HepG2 (cell line): Measurements from ENCODE around the gene ARFGAP3. TPM values are rescaled to one million over a fixed set of nuclear protein-coding genes. Genes with fewer than 3 reads are reported as not detected.

ENCODE experiments used
- AKAP8 ChIP-seq: sonication (generic); formaldehyde crosslinking; IDR thresholded peaks from 2 replicates; pipeline ENCODE4 v1.5.1; 2020; ENCODE audit warnings: mild to moderate bottlenecking, missing genetic modification reagents
- ARNT ChIP-seq: fragments of 450-650 bp; IDR thresholded peaks from 2 replicates; pipeline ENCODE4 v1.6.1; 2017
- ATF5 ChIP-seq: sonication (generic); formaldehyde crosslinking; IDR thresholded peaks from 2 replicates; pipeline ENCODE4 v1.4.0; 2020; ENCODE audit warnings: mild to moderate bottlenecking, low read depth, missing genetic modification reagents
- FOXO1 ChIP-seq: sonication (generic); formaldehyde crosslinking; IDR thresholded peaks from 2 replicates; pipeline ENCODE4 v1.4.0; 2020; ENCODE audit warnings: missing genetic modification reagents
- HNRNPK ChIP-seq: fragments of 200-400 bp; formaldehyde crosslinking; IDR thresholded peaks from 2 replicates; pipeline ENCODE4 v1.6.1; 2018; ENCODE audit warnings: low read length, low read depth, moderate library complexity, mild to moderate bottlenecking; ENCODE audit not compliant: poor library complexity, severe bottlenecking
- HOXD1 ChIP-seq: sonication (generic); formaldehyde crosslinking; IDR thresholded peaks from 2 replicates; pipeline ENCODE4 v1.5.0; 2020; ENCODE audit warnings: missing genetic modification reagents
- JARID2 ChIP-seq: sonication (generic); formaldehyde crosslinking; IDR thresholded peaks from 2 replicates; pipeline ENCODE4 v1.8.1; 2023; ENCODE audit warnings: missing genetic modification reagents, inconsistent platforms; ENCODE audit not compliant: insufficient replicate concordance
- KMT2A ChIP-seq: sonication (generic); formaldehyde crosslinking; IDR thresholded peaks from 2 replicates; pipeline ENCODE4 v1.4.0; 2020; ENCODE audit warnings: missing genetic modification reagents
- MAFF ChIP-seq: IDR thresholded peaks from 2 replicates; pipeline ENCODE4 v1.6.1; 2011; ENCODE audit warnings: low read depth, low read length, improper control_type of control experiment
- MIXL1 ChIP-seq: IDR thresholded peaks from 2 replicates; pipeline ENCODE4 v1.6.1; 2016
- MXI1 ChIP-seq: IDR thresholded peaks from 3 replicates; pipeline ENCODE4 v1.6.1; 2012; ENCODE audit warnings: low read depth, low read length, inconsistent platforms, borderline replicate concordance
- NBN ChIP-seq: fragments of 450-650 bp; conservative IDR thresholded peaks from 2 replicates; pipeline ENCODE4 v1.6.1; 2017
- PPARG ChIP-seq: conservative IDR thresholded peaks from 2 replicates; pipeline ENCODE4 v1.6.1; 2016; ENCODE audit warnings: missing biosample characterization, missing genetic modification reagents
- RAD21 ChIP-seq: fragments of 450-650 bp; formaldehyde crosslinking; IDR thresholded peaks from 2 replicates; pipeline ENCODE4 v1.5.0; 2020; ENCODE audit warnings: mild to moderate bottlenecking
- SRSF9 ChIP-seq: fragments of 200-400 bp; formaldehyde crosslinking; IDR thresholded peaks from 2 replicates; pipeline ENCODE4 v1.6.1; 2018; ENCODE audit warnings: borderline replicate concordance, mild to moderate bottlenecking, low read depth, low read length; ENCODE audit not compliant: insufficient read depth, poor library complexity, severe bottlenecking
- TEAD2 ChIP-seq: sonication (generic); formaldehyde crosslinking; IDR thresholded peaks from 2 replicates; pipeline ENCODE4 v1.9.0; 2021; ENCODE audit warnings: missing genetic modification reagents
- ZNF557 ChIP-seq: sonication (generic); formaldehyde crosslinking; IDR thresholded peaks from 2 replicates; pipeline ENCODE4 v1.4.0; 2020; ENCODE audit warnings: missing genetic modification reagents
- ZNF563 ChIP-seq: sonication (generic); formaldehyde crosslinking; IDR thresholded peaks from 2 replicates; pipeline ENCODE4 v1.8.0; 2022; ENCODE audit warnings: mild to moderate bottlenecking, moderate library complexity, missing genetic modification reagents
- ZNF609 ChIP-seq: sonication (generic); formaldehyde crosslinking; IDR thresholded peaks from 2 replicates; pipeline ENCODE4 v1.4.0; 2020; ENCODE audit warnings: mild to moderate bottlenecking, missing genetic modification reagents, borderline replicate concordance
- ZNF639 ChIP-seq: conservative IDR thresholded peaks from 2 replicates; pipeline ENCODE4 v1.6.1; 2018; ENCODE audit warnings: missing genetic modification reagents
- ZNF709 ChIP-seq: sonication (generic); formaldehyde crosslinking; IDR thresholded peaks from 2 replicates; pipeline ENCODE4 v1.5.0; 2020; ENCODE audit warnings: mild to moderate bottlenecking, missing genetic modification reagents
- ZNF724P ChIP-seq: sonication (generic); formaldehyde crosslinking; IDR thresholded peaks from 2 replicates; pipeline ENCODE4 v1.8.0; 2022; ENCODE audit warnings: missing genetic modification reagents, borderline replicate concordance
- polyA plus RNA-seq, 8 experiments: library from polyadenylated mRNA; depleted of rRNA in 3 of 8; stranded (reverse) in 7 of 8; unstranded in 1 of 8; fragments of >200 nt; fragmentation: Illumina TruSeq in 4 of 8; extraction: Trizol in 4 of 8; gene quantifications; 2 replicates each; pipeline versions ENCODE4 v1.2.1 to v1.2.3, GENCODE V29; 2011 to 2016; ENCODE audit warnings: low read depth in 4 of 8, missing spikeins in 1 of 8, mixed read lengths in 1 of 8; ENCODE audit not compliant: insufficient read depth in 1 of 8
- total RNA-seq, 5 experiments: library from RNA; depleted of rRNA; stranded (reverse); fragments of >200 nt; fragmentation: Illumina TruSeq; extraction: Trizol; gene quantifications; 2 replicates each; pipeline ENCODE4 v1.2.3, GENCODE V29; 2016; ENCODE audit warnings: low read depth in 1 of 5

Gene ARFGAP3
- total and polyA plus RNA-seq, 2 of the 13 experiments (the other 11 are each of a cell fraction or from before 2014, with no cell fraction given): 41.7 to 61.6 TPM

- TF ChIP-seq ZNF609: no peak
- TF ChIP-seq RAD21 (CRISPR knock-in tag): peak; percentile 69
- TF ChIP-seq ZNF563 (CRISPR knock-in tag): no peak
- TF ChIP-seq ARNT: no peak
- TF ChIP-seq ZNF709 (CRISPR knock-in tag): no peak
- TF ChIP-seq TEAD2 (CRISPR knock-in tag): no peak
- no peak for TF ChIP-seq NBN
- no peak for TF ChIP-seq ZNF639 (CRISPR knock-in tag)
- no peak for TF ChIP-seq KMT2A (CRISPR knock-in tag)
- no peak for TF ChIP-seq MXI1
- no peak for TF ChIP-seq SRSF9
- TF ChIP-seq AKAP8 (CRISPR knock-in tag): no peak
- TF ChIP-seq ZNF724P (CRISPR knock-in tag): no peak
- peak; percentile 38; the same call in 1 of the 2 replicates for TF ChIP-seq MIXL1 (CRISPR knock-in tag)
- no peak for TF ChIP-seq PPARG
- no peak for TF ChIP-seq HOXD1 (CRISPR knock-in tag)
- no peak for TF ChIP-seq HNRNPK
- TF ChIP-seq ZNF557 (CRISPR knock-in tag): no peak
- no peak for TF ChIP-seq ATF5 (CRISPR knock-in tag)
- TF ChIP-seq JARID2 (CRISPR knock-in tag): no peak
- no peak for TF ChIP-seq MAFF
- no peak for TF ChIP-seq FOXO1 (CRISPR knock-in tag)
Observed at GRCh38 chr22:42780070-42780540, 77.0 kb downstream of the ARFGAP3 start (continued).
